Measurements from ENCODE around the gene HMGXB3. TPM values are rescaled to one million over a fixed set of nuclear protein-coding genes. Genes with fewer than 3 reads are reported as not detected.

The HMGXB3 gene
- total RNA-seq, 3 donors from 2014 or later (not counting 1 experiment from before 2014, with no cell fraction given), result 39.0 to 46.5 (median 45.8) TPM

DNA sequence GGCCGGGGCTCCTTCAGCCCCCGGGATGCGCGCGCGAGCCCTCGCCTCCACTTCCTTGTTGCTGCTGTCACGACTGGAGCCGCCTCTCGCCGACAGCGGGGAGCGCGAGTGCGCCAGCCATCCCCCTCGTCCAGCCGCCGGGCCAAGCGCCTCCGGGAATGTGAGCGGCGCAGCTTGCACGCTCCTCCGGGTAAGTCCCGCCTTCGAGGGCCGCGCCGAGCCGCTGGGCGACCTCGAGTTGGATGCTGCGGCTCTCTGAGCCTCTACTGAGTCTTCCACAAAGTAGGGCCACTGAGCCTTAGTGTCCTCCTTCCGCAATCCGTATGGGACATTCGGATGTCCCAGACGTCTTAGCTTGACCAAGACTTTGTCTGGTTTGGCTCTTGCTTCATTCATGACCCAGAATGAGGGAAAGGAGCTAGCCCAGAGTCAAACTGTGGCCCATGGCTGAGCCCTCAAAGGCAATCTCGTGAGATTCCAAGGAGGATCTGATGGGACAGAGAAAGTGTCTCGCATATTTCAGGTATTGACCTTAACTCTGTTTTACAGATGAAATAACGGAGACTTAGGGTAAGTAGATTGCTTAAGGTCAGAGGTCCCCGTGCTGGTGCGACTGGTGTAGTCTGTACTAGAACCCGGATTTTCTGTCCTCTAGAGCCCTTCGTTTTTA lies 586 bp downstream of the HMGXB3 start:
- no peaks in the 10 kb centered on the region for H3K27me3 Mint-ChIP-seq (ENCODE audit: low read depth in 2 of 2)
- peaks cover 15% of the 10 kb centered on the region for H3K4me1 ChIP-seq (ENCODE audit: control insufficient read depth, insufficient read depth, low read length)
- H3K4me3 ChIP-seq (ENCODE audit: low read length), result peak overlapping the region; percentile 77
- H3K27me3 ChIP-seq (ENCODE audit: control insufficient read depth, insufficient read depth, low read length), result no peaks in the 10 kb centered on the region
- peak overlapping the region; percentile 74 to 93 for H3K27ac Mint-ChIP-seq
- peaks cover 6% of the 10 kb centered on the region for H3K36me3 ChIP-seq (ENCODE audit: control insufficient read depth, insufficient read depth, low read length)
- DNase-seq (peak; percentile 35 to 64), ATAC-seq (peak; percentile 15 to 39 (median 19))
- intact Hi-C loops (cut with micrococcal nuclease), result loop anchor here (1.0 kb wide), 2 partner anchors 41 to 45 kb away; partner anchors contain the start of gene SLC26A2
- H3K27ac ChIP-seq (ENCODE audit: low read length), result peak overlapping the region; percentile 91
- H3K4me1 Mint-ChIP-seq, result peaks cover 36 to 48% of the 10 kb centered on the region in 2 donors
- H3K9me3 Mint-ChIP-seq, result no peaks in the 10 kb centered on the region
- TF ChIP-seq, protein P1, sequence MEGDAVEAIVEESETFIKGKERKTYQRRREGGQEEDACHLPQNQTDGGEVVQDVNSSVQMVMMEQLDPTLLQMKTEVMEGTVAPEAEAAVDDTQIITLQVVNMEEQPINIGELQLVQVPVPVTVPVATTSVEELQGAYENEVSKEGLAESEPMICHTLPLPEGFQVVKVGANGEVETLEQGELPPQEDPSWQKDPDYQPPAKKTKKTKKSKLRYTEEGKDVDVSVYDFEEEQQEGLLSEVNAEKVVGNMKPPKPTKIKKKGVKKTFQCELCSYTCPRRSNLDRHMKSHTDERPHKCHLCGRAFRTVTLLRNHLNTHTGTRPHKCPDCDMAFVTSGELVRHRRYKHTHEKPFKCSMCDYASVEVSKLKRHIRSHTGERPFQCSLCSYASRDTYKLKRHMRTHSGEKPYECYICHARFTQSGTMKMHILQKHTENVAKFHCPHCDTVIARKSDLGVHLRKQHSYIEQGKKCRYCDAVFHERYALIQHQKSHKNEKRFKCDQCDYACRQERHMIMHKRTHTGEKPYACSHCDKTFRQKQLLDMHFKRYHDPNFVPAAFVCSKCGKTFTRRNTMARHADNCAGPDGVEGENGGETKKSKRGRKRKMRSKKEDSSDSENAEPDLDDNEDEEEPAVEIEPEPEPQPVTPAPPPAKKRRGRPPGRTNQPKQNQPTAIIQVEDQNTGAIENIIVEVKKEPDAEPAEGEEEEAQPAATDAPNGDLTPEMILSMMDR (IDR thresholded peaks at IDR 0.05), result no peak
- no peaks in the 10 kb centered on the region for H3K36me3 Mint-ChIP-seq
- under 1% methylated on average over 44 of the region's 44 CpGs for WGBS (ENCODE audit: insufficient coverage)
- H3K9me3 ChIP-seq (ENCODE audit: control insufficient read depth, insufficient read depth, low read length), result no peaks in the 10 kb centered on the region
- H3K4me3 Mint-ChIP-seq, result peak overlapping the region; percentile 84

DNA sequence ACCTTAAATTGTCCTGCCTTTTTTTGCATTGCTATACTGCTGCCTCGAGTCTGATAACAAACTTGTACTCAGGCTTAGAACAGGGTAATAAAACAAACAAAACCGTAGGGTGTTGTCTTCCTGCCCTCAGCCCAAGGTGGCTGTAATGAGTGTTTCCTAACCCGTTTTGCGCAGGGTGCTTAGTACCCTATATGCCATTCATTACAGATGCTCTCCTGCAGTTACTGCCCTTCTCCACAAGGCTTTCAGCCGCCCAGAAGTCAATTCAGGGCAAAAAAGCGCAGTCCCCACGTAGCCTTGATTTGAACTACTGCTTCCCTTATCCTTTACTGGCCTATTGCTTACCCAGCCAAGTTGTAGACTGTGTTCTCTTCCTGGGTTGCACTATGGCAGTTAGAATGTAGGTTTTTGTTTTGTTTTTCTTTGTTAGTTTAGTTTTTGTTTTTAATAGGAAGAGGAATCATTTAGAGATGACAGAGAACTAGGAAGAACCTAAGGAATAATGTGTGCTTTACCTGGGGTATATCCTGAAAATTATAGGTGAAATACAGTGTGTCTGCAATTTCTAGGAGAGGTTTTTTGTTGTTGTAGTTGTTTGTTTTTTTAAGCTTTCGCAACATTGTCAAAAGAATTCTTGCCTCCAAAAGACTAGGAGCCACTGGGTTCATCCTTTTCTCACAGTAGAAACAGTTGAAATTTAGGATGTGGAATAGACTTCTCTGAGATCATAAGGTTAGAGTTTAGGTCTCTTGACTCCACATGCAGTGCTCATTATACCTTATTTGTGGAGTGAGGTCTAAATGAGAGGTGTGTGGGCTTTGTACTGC lies 1.3 kb downstream of the HMGXB3 start:
- Mint-ChIP-seq H3K4me3 (peak overlapping the region; percentile 84), H3K27ac (peak overlapping the region; percentile 74 to 93), H3K4me1 (peaks cover 36 to 48% of the 10 kb centered on the region in 2 donors), H3K9me3 (no peaks in the 10 kb centered on the region), H3K27me3 (ENCODE audit: low read depth in 2 of 2) (no peaks in the 10 kb centered on the region), H3K36me3 (no peaks in the 10 kb centered on the region)
- Histone ChIP-seq H3K27ac (ENCODE audit: low read length) (peak overlapping the region; percentile 91), H3K36me3 (ENCODE audit: control insufficient read depth, insufficient read depth, low read length) (peaks cover 12% of the 10 kb centered on the region), H3K4me3 (ENCODE audit: low read length) (peak overlapping the region; percentile 77), H3K9me3 (ENCODE audit: control insufficient read depth, insufficient read depth, low read length) (no peaks in the 10 kb centered on the region), H3K4me1 (ENCODE audit: control insufficient read depth, insufficient read depth, low read length) (peaks cover 15% of the 10 kb centered on the region), H3K27me3 (ENCODE audit: control insufficient read depth, insufficient read depth, low read length) (no peaks in the 10 kb centered on the region)
- ATAC-seq (peak; percentile 68 to 79 (median 68)), DNase-seq (peak; percentile 38 to 83)
- 0% methylated on average over 7 of the region's 8 CpGs for WGBS (ENCODE audit: insufficient coverage)
- intact Hi-C loops (cut with micrococcal nuclease), result loop anchor here (1.0 kb wide), 2 partner anchors 42 to 44 kb away; partner anchors contain the start of gene SLC26A2
- TF ChIP-seq, protein P1 (IDR thresholded peaks at IDR 0.05), result peak; percentile 67

DNA sequence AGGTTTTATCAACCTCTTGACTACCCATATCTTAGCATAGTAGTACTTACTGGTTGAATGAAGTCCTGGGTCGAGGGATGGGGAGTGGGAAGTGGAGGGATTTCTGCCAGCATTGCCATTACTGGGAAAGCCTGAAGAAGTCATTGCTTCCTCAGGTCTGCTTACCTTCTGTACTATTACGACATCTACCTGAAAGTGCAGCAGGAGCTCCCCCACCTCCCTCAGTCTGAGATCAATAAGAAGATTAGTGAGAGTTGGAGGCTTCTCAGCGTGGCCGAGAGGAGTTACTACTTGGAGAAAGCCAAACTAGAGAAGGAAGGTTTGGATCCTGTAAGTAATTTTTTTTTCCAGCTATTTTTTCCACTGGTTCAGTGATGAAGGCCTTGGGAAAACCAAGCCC lies 5.8 kb downstream of the HMGXB3 start:
- Mint-ChIP-seq H3K36me3 (no peaks in the 10 kb centered on the region), H3K4me1 (peaks cover 33 to 52% of the 10 kb centered on the region in 2 donors)
- no peaks in the 10 kb centered on the region for H3K9me3 ChIP-seq (ENCODE audit: control insufficient read depth, insufficient read depth, low read length)

More for the DNA sequence above, 5.8 kb downstream of the HMGXB3 start:
- 100% methylated on average over 2 of the region's 4 CpGs for WGBS (ENCODE audit: insufficient coverage)
- no peak overlapping the region for H3K4me3 Mint-ChIP-seq
- TF ChIP-seq, protein P1 (IDR thresholded peaks at IDR 0.05), result no peak
- H3K27me3 ChIP-seq (ENCODE audit: control insufficient read depth, insufficient read depth, low read length), result no peaks in the 10 kb centered on the region
- H3K4me1 ChIP-seq (ENCODE audit: control insufficient read depth, insufficient read depth, low read length), result peaks cover 6% of the 10 kb centered on the region
- no peak overlapping the region for H3K4me3 ChIP-seq (ENCODE audit: low read length)
- H3K9me3 Mint-ChIP-seq, result no peaks in the 10 kb centered on the region
- ATAC-seq (no peak), DNase-seq (no peak)
- no peak overlapping the region for H3K27ac ChIP-seq (ENCODE audit: low read length)
- peaks cover 42% of the 10 kb centered on the region for H3K36me3 ChIP-seq (ENCODE audit: control insufficient read depth, insufficient read depth, low read length)
- no peak overlapping the region for H3K27ac Mint-ChIP-seq
- intact Hi-C loops (cut with micrococcal nuclease), result no loop called here
- H3K27me3 Mint-ChIP-seq (ENCODE audit: low read depth in 2 of 2), result no peaks in the 10 kb centered on the region

All from natural killer cell (primary cell).